ENCODE data around the gene IPO9.
"Not testable (repeated sequence)": the region's sequence is repeated elsewhere in the genome, so short reads cannot be mapped to it uniquely, and the experiment has no call there.

IPO9 gene

DNA sequence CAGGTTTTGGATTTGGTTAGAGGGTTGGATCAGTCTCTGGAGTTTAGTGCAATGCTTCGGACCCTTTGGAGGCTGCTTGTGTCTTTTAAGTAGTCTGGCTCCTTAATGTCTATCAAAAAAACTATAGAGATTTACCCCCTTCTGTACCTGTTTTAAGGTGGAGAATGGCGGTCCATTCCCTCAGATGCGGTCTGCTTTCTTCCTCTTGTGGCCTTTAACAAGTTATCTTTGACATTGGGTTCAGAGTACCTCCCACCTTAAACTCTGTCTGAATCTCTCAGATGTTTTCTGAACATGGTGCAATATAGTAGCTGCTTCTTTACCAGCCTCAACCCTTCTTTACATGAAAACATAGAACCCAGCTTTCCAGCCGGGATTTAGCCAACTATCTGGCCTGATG lies 2.4 kb downstream of the IPO9 start:
- no peak for DNase-seq (ENCODE audit: low read depth)
- H3K4me3 ChIP-seq (ENCODE audit: low read length) = no peak overlapping the region
- TF ChIP-seq, protein P1, sequence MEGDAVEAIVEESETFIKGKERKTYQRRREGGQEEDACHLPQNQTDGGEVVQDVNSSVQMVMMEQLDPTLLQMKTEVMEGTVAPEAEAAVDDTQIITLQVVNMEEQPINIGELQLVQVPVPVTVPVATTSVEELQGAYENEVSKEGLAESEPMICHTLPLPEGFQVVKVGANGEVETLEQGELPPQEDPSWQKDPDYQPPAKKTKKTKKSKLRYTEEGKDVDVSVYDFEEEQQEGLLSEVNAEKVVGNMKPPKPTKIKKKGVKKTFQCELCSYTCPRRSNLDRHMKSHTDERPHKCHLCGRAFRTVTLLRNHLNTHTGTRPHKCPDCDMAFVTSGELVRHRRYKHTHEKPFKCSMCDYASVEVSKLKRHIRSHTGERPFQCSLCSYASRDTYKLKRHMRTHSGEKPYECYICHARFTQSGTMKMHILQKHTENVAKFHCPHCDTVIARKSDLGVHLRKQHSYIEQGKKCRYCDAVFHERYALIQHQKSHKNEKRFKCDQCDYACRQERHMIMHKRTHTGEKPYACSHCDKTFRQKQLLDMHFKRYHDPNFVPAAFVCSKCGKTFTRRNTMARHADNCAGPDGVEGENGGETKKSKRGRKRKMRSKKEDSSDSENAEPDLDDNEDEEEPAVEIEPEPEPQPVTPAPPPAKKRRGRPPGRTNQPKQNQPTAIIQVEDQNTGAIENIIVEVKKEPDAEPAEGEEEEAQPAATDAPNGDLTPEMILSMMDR (IDR thresholded peaks at IDR 0.05; ENCODE audit: insufficient read depth, low read depth, low read length, missing control alignments) = no peak

DNA sequence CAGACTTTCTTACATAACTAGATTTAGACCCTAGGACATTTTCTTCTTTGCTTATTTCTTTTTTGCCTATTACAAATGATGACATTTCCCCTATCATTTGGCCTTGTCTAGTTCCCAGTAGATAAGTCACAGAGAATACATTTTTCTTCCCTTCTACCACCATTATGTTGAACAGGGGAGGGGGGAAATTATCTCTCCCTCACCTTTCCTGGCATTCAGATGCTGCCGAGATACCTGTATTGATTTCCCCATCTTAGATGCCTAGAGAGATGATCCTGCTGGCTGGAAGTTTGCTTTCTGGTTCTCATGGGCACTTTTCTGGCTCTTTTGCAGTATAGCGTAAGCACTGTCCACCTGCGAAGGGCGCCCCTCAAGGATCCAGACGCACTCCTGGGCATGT lies 5.7 kb downstream of the IPO9 start:
- DNase-seq (ENCODE audit: low read depth) = no peak
- H3K4me3 ChIP-seq (ENCODE audit: low read length) = no peak overlapping the region
- TF ChIP-seq, protein P1 (IDR thresholded peaks at IDR 0.05; ENCODE audit: insufficient read depth, low read depth, low read length, missing control alignments) = no peak

DNA sequence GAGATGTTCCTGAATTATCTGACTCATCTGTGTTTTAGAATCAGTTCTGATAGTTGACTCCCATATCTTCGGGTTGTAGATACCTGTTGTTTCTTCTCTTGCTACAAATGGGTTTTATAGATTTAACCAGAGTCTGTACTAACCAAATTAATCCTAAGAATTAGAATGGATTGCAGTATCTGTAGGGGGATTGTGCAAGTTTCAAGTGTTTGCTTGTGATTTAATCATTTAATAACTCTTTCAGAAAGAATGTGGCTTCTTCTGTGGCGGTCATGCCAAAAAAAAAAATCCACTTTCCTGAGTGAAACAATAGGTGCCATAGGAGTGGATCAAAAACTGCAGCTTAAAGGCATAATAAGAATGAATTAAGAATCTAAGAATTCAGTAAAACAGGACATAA lies 9.4 kb downstream of the IPO9 start:
- no peak overlapping the region for H3K4me3 ChIP-seq (ENCODE audit: low read length)
- TF ChIP-seq, protein P1 (IDR thresholded peaks at IDR 0.05; ENCODE audit: insufficient read depth, low read depth, low read length, missing control alignments) = no peak
- no peak for DNase-seq (ENCODE audit: low read depth)

DNA sequence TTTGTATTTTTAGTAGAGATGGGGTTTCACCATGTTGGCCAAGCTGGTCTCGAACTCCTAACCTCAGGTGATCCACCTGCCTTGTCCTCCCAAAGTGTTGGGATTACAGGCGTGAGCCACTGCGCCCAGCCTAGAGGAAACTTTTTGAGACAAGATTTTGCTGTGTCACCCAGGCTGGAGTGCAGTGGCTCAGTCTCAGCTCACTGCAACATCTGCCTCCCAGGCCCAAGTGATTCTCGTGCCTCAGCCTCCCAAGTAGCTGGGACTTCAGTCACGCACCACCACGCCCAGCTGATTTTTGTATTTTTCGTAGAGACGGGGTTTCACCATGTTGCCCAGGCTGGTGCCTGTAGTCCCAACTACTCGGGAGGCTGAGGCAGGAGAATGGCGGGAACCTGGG lies 10.1 kb downstream of the IPO9 start:
- DNase-seq (ENCODE audit: low read depth); H3K4me3 ChIP-seq (ENCODE audit: low read length): not testable (repeated sequence)

DNA sequence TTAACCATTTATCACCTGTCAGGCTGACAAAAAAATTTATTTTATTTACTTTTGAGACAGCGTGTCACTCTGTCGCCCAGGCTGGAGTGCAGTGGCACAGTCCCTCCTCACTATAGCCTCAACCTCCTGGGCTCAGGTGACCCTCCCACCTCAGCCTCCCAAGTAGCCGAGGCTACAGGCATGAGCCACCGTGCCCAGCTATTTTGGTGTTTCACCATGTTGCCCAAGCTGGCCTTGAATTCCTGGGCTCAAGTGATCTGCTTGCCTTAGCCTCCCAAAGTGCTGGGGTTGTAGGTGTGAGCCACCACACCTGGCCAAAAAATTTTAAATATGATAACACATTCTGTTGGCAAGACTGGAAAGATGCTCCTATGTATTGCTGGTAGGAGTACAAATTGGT lies 11.1 kb downstream of the IPO9 start:
- H3K4me3 ChIP-seq (ENCODE audit: low read length) = no peak overlapping the region
- TF ChIP-seq, protein P1 (IDR thresholded peaks at IDR 0.05; ENCODE audit: insufficient read depth, low read depth, low read length, missing control alignments) = no peak
- DNase-seq (ENCODE audit: low read depth) = no peak

DNA sequence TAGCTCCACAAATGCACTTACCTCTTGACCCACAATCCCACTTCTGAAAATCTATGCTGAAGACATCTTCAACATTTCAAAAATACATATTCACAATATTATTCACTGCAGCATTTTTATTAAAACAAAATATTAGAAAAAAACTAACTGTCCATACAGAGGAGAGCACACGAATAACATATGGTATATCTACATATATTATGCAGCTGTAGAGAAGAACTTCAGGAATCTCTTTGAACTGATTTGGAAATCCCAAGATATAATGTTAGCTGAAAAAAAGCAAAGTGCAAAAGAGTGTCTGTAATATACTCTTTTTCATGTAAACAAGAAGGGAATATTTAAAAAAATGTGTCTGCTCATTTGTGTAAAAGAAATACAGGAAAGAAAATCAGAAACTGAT lies 11.5 kb downstream of the IPO9 start:
- H3K4me3 ChIP-seq (ENCODE audit: low read length) = no peak overlapping the region
- no peak for DNase-seq (ENCODE audit: low read depth)
- TF ChIP-seq, protein P1 (IDR thresholded peaks at IDR 0.05; ENCODE audit: insufficient read depth, low read depth, low read length, missing control alignments) = no peak

DNA sequence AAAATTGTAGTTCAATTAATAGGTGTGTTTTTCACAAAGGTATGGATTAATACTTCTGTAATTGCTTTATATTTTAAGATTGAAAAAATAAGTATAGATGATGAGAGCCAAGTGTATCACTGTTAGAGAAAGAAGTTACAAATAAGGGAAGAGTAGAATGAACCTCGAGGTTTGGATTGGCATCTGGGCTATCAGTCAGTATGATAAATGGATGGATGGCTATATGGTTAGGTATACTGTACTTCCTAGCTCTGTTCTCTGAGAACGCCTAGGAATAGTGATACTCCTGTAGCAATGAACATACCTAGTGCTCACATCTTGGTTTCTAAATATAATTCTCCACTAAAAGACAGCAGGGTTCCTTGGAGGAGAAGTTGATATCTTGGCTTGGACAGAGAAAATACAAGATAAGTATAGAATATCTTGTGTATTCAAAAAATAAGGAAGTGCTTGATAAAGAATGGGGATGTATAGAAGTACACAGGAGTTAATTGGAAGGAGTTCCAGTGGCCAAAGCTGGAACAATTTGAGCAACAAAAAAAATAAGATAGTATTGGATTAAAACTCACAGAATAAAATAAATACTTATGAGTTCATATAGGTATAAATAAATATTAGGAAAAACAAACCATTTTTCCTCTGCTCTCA lies 12.4 kb downstream of the IPO9 start:
- TF ChIP-seq, protein P1 (IDR thresholded peaks at IDR 0.05; ENCODE audit: insufficient read depth, low read depth, low read length, missing control alignments) = no peak
- DNase-seq (ENCODE audit: low read depth) = no peak
- no peak overlapping the region for H3K4me3 ChIP-seq (ENCODE audit: low read length)
